Measurements from ENCODE around the gene MPDZ. TPM values are rescaled to one million over a fixed set of nuclear protein-coding genes. Genes with fewer than 3 reads are reported as not detected.
A peak's percentile ranks its signal among the peaks of the same experiment; 100 is the strongest.

MPDZ gene
- 10 to 100 TPM; 41.8 to 56.2 (median 48.7) TPM for polyA plus RNA-seq (ENCODE audit: insufficient read length in 4 of 4)

- peak; percentile 53 to 75 (median 66) for DNase-seq (ENCODE audit: low read depth in 4 of 4, low spot score in 2 of 4)
Observed at GRCh38 chr9:13279284-13280141, at the start of gene MPDZ. TSS of gene MPDZ (minus strand) at chr9:13279692. CDS start at chr9:13250315, 29,377 bp downstream.

GRCh38 chr9:13324988-13325387 lies 45.5 kb upstream of the MPDZ start:
- no peak for DNase-seq (ENCODE audit: low read depth in 4 of 4, low spot score in 2 of 4)

- no peak for DNase-seq (ENCODE audit: low read depth in 4 of 4, low spot score in 2 of 4)
Observed at GRCh38 chr9:13322828-13323550, 43.5 kb upstream of the MPDZ start.

GRCh38 chr9:13318027-13318426 lies 38.5 kb upstream of the MPDZ start:
- no peak for DNase-seq (ENCODE audit: low read depth in 4 of 4, low spot score in 2 of 4)

GRCh38 chr9:13296972-13297371 lies 17.5 kb upstream of the MPDZ start:
- DNase-seq (ENCODE audit: low read depth in 4 of 4, low spot score in 2 of 4): no peak

- DNase-seq (ENCODE audit: low read depth in 4 of 4, low spot score in 2 of 4): no peak
Observed at GRCh38 chr9:13295556-13295955, 16.1 kb upstream of the MPDZ start.

GRCh38 chr9:13292782-13293181 lies 13.3 kb upstream of the MPDZ start:
- no peak for DNase-seq (ENCODE audit: low read depth in 4 of 4, low spot score in 2 of 4)

GRCh38 chr9:13292158-13292557 lies 12.7 kb upstream of the MPDZ start:
- no peak for DNase-seq (ENCODE audit: low read depth in 4 of 4, low spot score in 2 of 4)

- no peak for DNase-seq (ENCODE audit: low read depth in 4 of 4, low spot score in 2 of 4)
Observed at GRCh38 chr9:13291718-13292117, 12.2 kb upstream of the MPDZ start.

GRCh38 chr9:13284011-13284410 lies 4.5 kb upstream of the MPDZ start:
- no peak for DNase-seq (ENCODE audit: low read depth in 4 of 4, low spot score in 2 of 4)

GRCh38 chr9:13282998-13283397 lies 3.5 kb upstream of the MPDZ start:
- no peak for DNase-seq (ENCODE audit: low read depth in 4 of 4, low spot score in 2 of 4)

- DNase-seq (ENCODE audit: low read depth in 4 of 4, low spot score in 2 of 4): no peak
Observed at GRCh38 chr9:13281356-13282016, 2.0 kb upstream of the MPDZ start.

- peak; percentile 39 to 63 (median 60) for DNase-seq (ENCODE audit: low read depth in 4 of 4, low spot score in 2 of 4)
Observed at GRCh38 chr9:13278368-13279246, 885 bp downstream of the MPDZ start.

GRCh38 chr9:13278023-13278367 lies 1.5 kb downstream of the MPDZ start:
- DNase-seq (ENCODE audit: low read depth in 4 of 4, low spot score in 2 of 4): peak in 2 of 4 donors; percentile 10 to 43

- no peak for DNase-seq (ENCODE audit: low read depth in 4 of 4, low spot score in 2 of 4)
Observed at GRCh38 chr9:13274886-13275641, 4.4 kb downstream of the MPDZ start.

GRCh38 chr9:13270734-13271133 lies 8.8 kb downstream of the MPDZ start:
- DNase-seq (ENCODE audit: low read depth in 4 of 4, low spot score in 2 of 4): no peak

GRCh38 chr9:13269589-13270452 lies 9.7 kb downstream of the MPDZ start:
- DNase-seq (ENCODE audit: low read depth in 4 of 4, low spot score in 2 of 4): no peak

- no peak for DNase-seq (ENCODE audit: low read depth in 4 of 4, low spot score in 2 of 4)
Observed at GRCh38 chr9:13268469-13268868, 11.0 kb downstream of the MPDZ start.

GRCh38 chr9:13267743-13268142 lies 11.7 kb downstream of the MPDZ start:
- DNase-seq (ENCODE audit: low read depth in 4 of 4, low spot score in 2 of 4): no peak

All from left renal cortex interstitium (tissue), 4 donors.